BLaER1 treated with 17β-estradiol and CSF1 and Interleukin-3, amounts not matched to agents 10 nM and 100 nM (cell line): ENCODE results near the gene URB1.

ENCODE experiments used
- H3K27ac ChIP-seq, 11 experiments: shearing (Covaris generic); formaldehyde crosslinking; 2 replicates each; pipeline ENCODE4 v1.8.1; 2022
- H3K27me3 ChIP-seq, 11 experiments: shearing (Covaris generic); formaldehyde crosslinking; 2 replicates each; pipeline ENCODE4 v1.8.1; 2022
- H3K36me3 ChIP-seq, 11 experiments: shearing (Covaris generic); formaldehyde crosslinking; 2 replicates each; pipeline ENCODE4 v1.8.1; 2022
- H3K4me1 ChIP-seq, 10 experiments: shearing (Covaris generic); formaldehyde crosslinking; 2 replicates each; pipeline ENCODE4 v1.8.1; 2022
- H3K4me2 ChIP-seq, 11 experiments: shearing (Covaris generic); formaldehyde crosslinking; 2 replicates each; pipeline ENCODE4 v1.8.1; 2022
- H3K4me3 ChIP-seq, 10 experiments: shearing (Covaris generic); formaldehyde crosslinking; 2 replicates each; pipeline ENCODE4 v1.8.1; 2022
- H3K9ac ChIP-seq, 11 experiments: shearing (Covaris generic); formaldehyde crosslinking; 2 replicates each; pipeline ENCODE4 v1.8.1; 2022
- H3K9me3 ChIP-seq, 11 experiments: shearing (Covaris generic); formaldehyde crosslinking; replicated peaks in 1 of 11; 2 replicates each; pipeline ENCODE4 v1.8.1; 2022
- H4K20me1 ChIP-seq, 11 experiments: shearing (Covaris generic); formaldehyde crosslinking; 2 replicates each; pipeline ENCODE4 v1.8.1; 2022
- Cebpa-rat ChIP-seq, 11 experiments: shearing (Covaris generic); IDR thresholded peaks; 2 replicates each; pipeline ENCODE4 v1.8.1; 2022

URB1 gene

GRCh38 chr21:32261929-32262328 lies 130.9 kb downstream of the URB1 start:
- H3K4me1 ChIP-seq: peaks cover 0 to 10% (median 0%) of the 10 kb centered on the region in 10 experiments; a peak in 3 of 20 replicates
- H3K4me3 ChIP-seq: no peak overlapping the region
- H3K36me3 ChIP-seq: peaks cover 3 to 6% (median 5%) of the 10 kb centered on the region in 11 experiments
- no peak overlapping the region for H3K9ac ChIP-seq
- no peaks in the 10 kb centered on the region for H4K20me1 ChIP-seq
- H3K27me3 ChIP-seq: no peaks in the 10 kb centered on the region
- TF ChIP-seq Cebpa-rat (IDR thresholded peaks at IDR 0.05): no peak
- no peaks in the 10 kb centered on the region for H3K9me3 ChIP-seq
- H3K27ac ChIP-seq: no peak overlapping the region
- peak overlapping the region in 3 of 11 experiments; percentile 3 to 33 (median 6); a peak in 6 of 22 replicates for H3K4me2 ChIP-seq
